HFF-Myc (cell line): Measurements from ENCODE around the gene PSME1.
A peak's percentile ranks its signal among the peaks of the same experiment; 100 is the strongest.

ENCODE experiments used
- DNase-seq: peaks from one replicate; pipeline ENCODE4 v3.0.0-alpha.2; 2011; ENCODE audit warnings: low read depth; ENCODE audit errors: extremely low read depth
- H3K4me3 ChIP-seq: replicated peaks from 2 replicates; pipeline ENCODE4 v1.5.1; 2011; ENCODE audit warnings: low read depth, mild to moderate bottlenecking, control low read depth, low read length
- TF ChIP-seq, protein P1 (sequence below): IDR thresholded peaks from 2 replicates; pipeline ENCODE4 v1.5.1; 2012; ENCODE audit warnings: mild to moderate bottlenecking, low read depth, low read length, control low read depth; ENCODE audit errors: missing control alignments

The PSME1 gene

DNA sequence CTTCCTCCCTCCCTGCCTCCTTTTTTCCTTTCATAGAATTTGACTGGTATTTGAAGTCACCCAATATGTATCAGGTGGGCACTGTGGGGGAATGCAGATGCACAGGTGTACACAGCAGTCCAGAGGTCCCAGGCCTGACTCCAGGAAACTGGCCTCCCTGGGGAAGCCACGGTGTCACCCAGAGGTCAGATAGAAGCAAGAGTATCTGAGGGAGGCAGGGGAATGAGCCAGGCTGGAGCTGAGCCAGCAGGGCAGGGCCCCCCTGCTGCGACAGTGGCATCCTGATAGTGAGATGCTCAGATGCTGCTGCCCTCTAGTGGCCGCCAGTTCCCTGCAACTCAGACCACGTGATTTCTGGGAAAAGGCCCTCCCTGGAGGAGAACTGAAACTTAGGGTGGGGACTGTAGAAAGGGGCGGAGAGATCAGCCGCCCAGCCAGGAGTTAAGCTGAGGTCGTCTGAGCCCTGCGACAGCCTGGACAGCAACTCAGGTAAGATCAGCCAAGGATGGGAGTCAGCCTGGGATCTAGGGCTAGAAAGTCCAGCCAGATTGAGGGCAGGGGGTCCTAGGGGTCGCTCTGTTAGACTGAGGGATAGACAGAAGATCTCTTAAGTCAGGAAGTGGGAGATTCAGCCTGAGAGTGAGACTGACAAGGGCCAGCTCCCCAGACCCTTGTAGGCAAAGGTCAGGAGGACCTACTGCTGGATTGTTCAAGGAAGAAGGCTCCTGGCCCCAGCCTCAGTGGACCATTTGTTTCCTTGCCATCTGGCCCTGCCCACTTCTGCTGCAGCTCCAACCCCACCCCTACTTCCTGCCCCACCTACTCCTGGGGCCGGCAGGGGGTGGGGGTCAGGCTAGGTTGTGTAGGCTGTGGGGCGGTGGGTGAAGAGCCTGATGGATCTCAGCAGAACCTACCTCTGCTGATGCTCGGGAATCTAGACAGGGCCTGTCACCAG, 25.1 kb downstream of the PSME1 start, which contains the start of gene IRF9:
Gene IRF9, plus strand, starts transcription at position 416 of the 955 bp plus-strand sequence. CDS start 880 bp downstream, outside the sequence.
- peak within 1 kb of the TSS; percentile 51 for H3K4me3 ChIP-seq
- TF ChIP-seq, protein P1, sequence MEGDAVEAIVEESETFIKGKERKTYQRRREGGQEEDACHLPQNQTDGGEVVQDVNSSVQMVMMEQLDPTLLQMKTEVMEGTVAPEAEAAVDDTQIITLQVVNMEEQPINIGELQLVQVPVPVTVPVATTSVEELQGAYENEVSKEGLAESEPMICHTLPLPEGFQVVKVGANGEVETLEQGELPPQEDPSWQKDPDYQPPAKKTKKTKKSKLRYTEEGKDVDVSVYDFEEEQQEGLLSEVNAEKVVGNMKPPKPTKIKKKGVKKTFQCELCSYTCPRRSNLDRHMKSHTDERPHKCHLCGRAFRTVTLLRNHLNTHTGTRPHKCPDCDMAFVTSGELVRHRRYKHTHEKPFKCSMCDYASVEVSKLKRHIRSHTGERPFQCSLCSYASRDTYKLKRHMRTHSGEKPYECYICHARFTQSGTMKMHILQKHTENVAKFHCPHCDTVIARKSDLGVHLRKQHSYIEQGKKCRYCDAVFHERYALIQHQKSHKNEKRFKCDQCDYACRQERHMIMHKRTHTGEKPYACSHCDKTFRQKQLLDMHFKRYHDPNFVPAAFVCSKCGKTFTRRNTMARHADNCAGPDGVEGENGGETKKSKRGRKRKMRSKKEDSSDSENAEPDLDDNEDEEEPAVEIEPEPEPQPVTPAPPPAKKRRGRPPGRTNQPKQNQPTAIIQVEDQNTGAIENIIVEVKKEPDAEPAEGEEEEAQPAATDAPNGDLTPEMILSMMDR: peak; percentile 94
- peak; percentile 94 for DNase-seq

DNA sequence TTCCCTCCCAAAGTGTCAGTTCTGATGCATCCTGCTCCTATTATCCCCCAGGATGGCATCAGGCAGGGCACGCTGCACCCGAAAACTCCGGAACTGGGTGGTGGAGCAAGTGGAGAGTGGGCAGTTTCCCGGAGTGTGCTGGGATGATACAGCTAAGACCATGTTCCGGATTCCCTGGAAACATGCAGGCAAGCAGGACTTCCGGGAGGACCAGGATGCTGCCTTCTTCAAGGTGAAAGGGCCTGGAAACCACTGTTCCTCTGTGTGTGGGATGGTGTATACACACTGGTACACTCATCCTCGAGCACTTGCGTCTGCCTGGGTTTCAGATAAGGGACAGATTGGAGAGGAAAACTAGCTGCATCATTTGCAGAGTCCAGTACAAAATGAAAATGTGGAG, 26.1 kb downstream of the PSME1 start:
- DNase-seq: no peak
- peak overlapping the region; percentile 51 for H3K4me3 ChIP-seq
- TF ChIP-seq, protein P1: no peak

DNA sequence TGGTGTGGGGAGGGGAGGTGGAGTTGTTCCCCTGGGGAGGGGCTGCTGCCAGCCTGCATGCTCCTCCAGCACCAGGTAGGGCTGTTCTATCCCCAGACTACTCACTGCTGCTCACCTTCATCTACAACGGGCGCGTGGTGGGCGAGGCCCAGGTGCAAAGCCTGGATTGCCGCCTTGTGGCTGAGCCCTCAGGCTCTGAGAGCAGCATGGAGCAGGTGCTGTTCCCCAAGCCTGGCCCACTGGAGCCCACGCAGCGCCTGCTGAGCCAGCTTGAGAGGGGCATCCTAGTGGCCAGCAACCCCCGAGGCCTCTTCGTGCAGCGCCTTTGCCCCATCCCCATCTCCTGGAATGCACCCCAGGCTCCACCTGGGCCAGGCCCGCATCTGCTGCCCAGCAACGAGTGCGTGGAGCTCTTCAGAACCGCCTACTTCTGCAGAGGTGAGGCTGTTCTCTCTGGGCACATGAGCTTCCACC, 28.6 kb downstream of the PSME1 start:
- no peak for DNase-seq
- TF ChIP-seq, protein P1: no peak

DNA sequence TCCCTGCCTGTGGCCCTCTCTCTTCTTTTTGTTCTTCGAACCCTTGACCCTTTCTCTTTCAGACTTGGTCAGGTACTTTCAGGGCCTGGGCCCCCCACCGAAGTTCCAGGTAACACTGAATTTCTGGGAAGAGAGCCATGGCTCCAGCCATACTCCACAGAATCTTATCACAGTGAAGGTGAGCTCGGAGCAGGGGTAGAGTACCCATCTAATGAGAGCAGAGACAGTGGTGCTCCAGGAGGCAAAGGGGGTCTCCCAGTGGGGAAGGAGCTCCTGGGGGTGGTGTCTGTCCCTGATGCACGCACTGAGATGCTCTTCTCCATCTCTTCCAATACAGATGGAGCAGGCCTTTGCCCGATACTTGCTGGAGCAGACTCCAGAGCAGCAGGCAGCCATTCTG, 29.8 kb downstream of the PSME1 start:
- H3K4me3 ChIP-seq: no peak overlapping the region
- TF ChIP-seq, protein P1: no peak
- DNase-seq: no peak

More for the DNA sequence above, 28.6 kb downstream of the PSME1 start:
- no peak overlapping the region for H3K4me3 ChIP-seq

DNA sequence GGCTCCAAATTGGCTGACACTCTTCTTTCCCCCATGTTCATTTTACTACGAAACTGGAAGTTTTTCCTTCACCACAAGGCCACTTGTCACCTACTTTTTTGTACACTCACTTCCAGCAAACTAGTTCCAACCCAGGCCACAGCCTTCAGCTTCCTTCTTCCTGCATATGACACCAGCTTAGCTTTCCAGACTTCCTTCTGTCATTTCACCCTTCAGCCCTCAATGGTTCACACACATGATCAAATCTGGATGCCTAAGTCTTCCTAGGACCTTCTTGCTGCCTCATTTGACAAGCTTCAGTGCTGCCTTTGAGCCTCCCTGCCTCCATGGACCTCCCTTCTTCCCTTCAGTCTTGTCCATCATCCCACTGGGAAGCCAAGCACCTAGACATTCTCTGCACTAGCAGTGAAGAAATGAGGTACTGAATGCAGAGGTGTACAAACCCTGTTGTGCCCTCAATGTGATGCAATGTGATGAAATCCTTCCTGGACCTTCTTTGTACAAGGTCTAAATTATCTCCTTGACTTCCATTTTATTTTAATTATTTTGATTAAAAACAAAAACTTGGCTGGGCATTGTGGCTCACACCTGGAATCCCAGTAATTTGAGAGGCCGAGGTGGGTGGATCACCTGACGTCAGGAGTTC, 31.6 kb downstream of the PSME1 start:
- TF ChIP-seq, protein P1: no peak
- DNase-seq: no peak
- H3K4me3 ChIP-seq: no peak overlapping the region

DNA sequence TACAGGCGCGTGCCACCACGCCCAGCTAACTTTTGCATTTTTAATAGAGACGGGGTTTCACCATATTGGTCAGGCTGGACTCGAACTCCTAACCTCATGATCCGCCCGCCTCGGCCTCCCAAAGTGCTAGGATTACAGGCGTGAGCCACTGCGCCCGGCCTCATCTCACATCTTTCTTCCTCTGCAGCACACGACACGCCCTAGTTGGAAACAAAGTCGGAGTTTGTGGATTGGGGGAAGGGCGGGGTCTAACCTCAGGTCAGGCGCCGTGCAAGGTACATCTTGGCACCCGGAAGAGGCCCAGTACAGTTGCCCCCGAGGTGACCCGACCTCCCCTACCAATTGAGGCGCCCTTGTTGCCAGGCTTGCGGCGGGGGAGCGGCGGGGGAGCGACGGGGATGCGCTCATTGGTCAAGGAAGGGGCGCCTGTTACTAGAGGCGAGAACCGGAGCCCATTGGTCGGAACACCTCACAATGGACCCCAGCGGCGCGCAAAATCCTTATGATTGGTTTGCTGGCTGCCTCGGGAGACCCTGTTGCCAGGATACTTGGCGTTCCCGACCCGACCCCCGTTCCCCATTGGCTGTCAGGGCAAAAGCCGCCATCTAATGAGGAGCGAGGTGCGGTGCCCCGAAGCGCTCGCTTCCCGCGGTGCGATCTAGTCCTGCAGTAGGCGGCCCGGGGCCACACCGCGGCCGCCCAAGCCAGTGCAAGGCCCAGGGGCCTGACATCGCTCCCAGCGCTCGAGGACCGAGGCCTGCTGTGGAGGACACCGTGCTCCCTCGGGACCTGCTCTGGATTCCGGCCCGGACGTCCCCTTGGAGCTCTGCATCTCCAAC, 35.6 kb downstream of the PSME1 start, which contains the start of gene REC8:
Gene REC8, plus strand, starts transcription at position 659 of the 839 bp plus-strand sequence. CDS start 473 bp downstream, outside the sequence.
- H3K4me3 ChIP-seq: no peak within 1 kb of the TSS
- TF ChIP-seq, protein P1: no peak
- DNase-seq: no peak
